ENCODE data around the gene CST7. TPM values are rescaled to one million over a fixed set of nuclear protein-coding genes. Genes with fewer than 3 reads are reported as not detected.

CST7 gene
- total RNA-seq, 4 donors from 2014 or later: 0.97 to 4.1 (median 2.7) TPM; not detected in 1

DNA sequence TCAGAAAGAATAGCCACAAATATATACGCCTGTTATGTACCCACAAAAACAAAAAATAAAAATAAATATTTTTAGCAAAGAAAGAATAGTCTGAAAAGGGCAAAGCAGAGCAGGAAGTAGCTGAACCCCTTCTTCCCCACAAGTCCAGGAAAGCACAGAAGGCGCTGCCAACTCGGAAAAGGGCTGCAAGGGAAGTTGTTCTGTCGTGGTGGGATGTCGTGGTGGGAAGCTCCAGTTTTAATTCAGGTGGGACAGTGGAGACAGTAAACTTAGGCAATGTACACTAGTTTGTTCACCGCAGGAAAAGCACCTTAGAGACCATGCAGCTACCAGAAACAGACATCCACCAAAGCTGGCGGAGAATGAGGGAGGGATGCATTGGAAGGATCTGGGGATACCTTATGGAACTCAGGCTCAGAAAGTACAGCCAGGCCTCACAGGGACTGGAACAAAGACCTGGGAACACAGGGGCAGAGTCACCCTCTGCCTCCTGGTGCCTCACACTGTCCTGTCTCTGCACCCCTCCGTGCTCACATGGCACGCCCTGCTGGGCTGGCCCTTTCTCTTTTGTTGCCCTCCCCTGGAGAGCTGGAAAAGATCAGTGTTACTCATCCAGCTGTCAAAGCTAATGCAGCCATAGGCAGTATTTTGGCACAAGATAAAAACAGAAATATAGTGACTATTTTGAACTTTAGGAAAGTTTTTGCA lies 46.8 kb downstream of the CST7 start:
- Histone ChIP-seq H3K4me1 (peaks cover 86% of the 10 kb centered on the region), H3K4me3 (no peak overlapping the region), H3K9me3 (no peaks in the 10 kb centered on the region), H3K27ac (no peak overlapping the region), H3K27me3 (no peaks in the 10 kb centered on the region), H3K36me3 (no peaks in the 10 kb centered on the region)
- 74% methylated on average over 7 of the region's 9 CpGs for WGBS
- DNase-seq (ENCODE audit: low spot score in 2 of 2): peak; percentile 40 to 53
- TF ChIP-seq, protein P1, sequence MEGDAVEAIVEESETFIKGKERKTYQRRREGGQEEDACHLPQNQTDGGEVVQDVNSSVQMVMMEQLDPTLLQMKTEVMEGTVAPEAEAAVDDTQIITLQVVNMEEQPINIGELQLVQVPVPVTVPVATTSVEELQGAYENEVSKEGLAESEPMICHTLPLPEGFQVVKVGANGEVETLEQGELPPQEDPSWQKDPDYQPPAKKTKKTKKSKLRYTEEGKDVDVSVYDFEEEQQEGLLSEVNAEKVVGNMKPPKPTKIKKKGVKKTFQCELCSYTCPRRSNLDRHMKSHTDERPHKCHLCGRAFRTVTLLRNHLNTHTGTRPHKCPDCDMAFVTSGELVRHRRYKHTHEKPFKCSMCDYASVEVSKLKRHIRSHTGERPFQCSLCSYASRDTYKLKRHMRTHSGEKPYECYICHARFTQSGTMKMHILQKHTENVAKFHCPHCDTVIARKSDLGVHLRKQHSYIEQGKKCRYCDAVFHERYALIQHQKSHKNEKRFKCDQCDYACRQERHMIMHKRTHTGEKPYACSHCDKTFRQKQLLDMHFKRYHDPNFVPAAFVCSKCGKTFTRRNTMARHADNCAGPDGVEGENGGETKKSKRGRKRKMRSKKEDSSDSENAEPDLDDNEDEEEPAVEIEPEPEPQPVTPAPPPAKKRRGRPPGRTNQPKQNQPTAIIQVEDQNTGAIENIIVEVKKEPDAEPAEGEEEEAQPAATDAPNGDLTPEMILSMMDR (IDR thresholded peaks at IDR 0.05): no peak
- TF ChIP-seq EP300 (IDR thresholded peaks at IDR 0.05): no peak
- TF ChIP-seq POLR2AphosphoS5 (IDR thresholded peaks at IDR 0.05): no peak
- TF ChIP-seq POLR2A (IDR thresholded peaks at IDR 0.05): no peak

DNA sequence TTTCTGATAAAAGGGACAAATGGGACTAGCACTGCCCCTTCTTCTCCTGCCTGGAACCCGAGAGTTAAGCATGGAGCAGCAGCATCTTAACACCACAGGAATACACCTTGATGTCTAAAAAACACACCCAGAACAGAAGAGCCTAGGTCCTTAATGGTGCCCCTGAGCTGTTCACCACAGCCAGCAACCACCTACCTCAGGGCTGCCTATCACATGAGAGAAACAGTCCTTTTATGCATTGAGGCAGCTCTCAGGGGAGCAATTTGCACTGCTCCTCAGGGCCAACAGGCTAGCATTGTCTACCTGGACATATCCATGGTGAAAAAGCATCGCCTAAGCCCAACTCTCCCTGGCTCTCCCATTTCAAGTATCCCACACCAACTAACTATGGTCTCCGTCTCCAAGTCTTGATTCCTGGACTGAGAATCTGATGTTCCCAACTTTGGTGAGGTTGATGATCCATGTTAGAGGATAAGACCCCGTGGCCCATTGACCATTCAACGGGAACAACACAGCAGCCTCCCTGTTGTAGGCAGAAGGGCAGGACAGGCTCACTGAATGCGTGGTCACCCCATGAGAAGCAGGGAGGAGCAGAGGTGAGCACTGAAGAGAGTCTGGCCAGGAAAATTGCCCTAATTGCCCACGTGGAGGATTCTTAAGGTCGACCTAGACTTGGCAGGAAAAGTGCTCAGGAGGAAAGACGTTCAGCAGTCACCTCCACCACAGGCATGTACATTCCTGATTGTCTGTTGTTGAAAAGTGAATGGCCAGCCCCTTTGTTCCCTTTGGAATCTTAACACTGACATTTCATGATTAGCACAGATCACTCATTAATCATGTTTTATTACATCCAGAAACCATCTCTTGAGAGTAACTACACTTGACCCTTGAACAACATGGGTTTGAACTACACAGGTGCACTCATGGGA lies 47.6 kb downstream of the CST7 start:
- H3K27me3 ChIP-seq: no peaks in the 10 kb centered on the region
- 69% methylated on average over 9 of the region's 9 CpGs for WGBS
- H3K9me3 ChIP-seq: no peaks in the 10 kb centered on the region
- H3K27ac ChIP-seq: no peak overlapping the region
- no peak overlapping the region for H3K4me3 ChIP-seq
- no peaks in the 10 kb centered on the region for H3K36me3 ChIP-seq
- TF ChIP-seq, protein P1 (IDR thresholded peaks at IDR 0.05): no peak
- TF ChIP-seq POLR2A (IDR thresholded peaks at IDR 0.05) (no peak), POLR2AphosphoS5 (IDR thresholded peaks at IDR 0.05) (no peak), EP300 (IDR thresholded peaks at IDR 0.05) (no peak)
- peaks cover 79% of the 10 kb centered on the region for H3K4me1 ChIP-seq
- peak in 1 of 2 donors; percentile 34 for DNase-seq (ENCODE audit: low spot score in 2 of 2)

DNA sequence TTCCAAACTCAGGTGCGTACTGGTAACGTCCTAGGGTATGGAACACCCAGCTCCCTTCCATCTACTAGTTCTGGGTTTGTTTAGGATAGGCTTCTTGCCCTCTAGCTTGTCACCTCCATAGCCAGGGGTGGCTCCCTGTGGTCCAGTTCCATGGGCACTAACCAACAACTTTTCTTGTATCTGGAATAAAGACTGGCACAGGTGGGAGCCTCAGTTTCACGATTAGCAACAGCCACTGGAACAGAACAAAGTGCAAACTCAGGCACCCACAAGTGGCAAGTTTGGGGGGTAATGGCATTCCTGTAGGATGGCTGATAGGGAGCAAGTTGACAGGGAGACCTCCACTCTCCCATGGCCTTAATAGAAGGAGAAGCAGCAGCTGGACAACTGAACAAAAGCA lies 49.1 kb downstream of the CST7 start:
- DNase-seq (ENCODE audit: low spot score in 2 of 2): peak in 1 of 2 donors; percentile 26

DNA sequence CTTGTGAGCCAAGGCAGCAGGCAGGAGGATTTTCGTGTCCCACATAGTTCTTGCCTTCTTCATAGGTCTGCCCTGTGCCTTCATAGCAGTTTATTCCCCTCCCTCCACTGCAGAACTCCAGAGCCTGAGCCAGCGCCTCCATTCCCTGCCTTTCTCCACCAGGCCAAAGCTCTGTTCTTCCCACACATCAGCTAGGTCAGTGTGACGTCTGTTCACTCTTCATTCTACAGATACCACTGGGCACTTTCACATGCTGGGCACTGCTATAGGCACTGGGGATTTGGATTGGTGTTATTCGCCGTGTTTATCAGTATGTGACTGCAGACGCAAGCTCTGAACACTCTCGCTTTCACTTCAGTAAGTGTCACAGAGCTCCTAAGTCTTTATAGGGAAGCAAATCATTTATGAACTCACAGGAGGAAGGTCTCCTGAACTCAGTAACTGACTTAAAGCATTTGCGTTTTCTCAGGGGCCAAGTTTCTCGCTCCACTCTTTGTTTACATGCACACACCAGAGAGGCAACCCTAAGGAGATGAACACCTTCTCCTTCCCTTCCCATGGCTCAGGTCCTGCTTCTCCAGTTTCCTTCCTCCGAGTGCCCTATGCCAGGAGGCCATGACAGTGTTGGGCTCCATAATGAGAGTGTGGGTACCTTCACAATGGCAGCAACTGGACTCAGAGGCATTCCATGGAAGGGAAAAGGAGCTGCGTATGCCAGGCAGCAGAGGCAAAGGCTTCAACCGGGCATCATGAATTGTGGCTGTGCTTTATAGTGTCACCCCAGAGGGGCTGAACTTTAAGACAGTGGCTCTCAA lies 49.8 kb downstream of the CST7 start:
- H3K4me1 ChIP-seq: peaks cover 64% of the 10 kb centered on the region
- H3K27me3 ChIP-seq: no peaks in the 10 kb centered on the region
- H3K9me3 ChIP-seq: no peaks in the 10 kb centered on the region
- no peaks in the 10 kb centered on the region for H3K36me3 ChIP-seq
- no peak overlapping the region for H3K27ac ChIP-seq
- WGBS: 78% methylated on average over 12 of the region's 12 CpGs
- H3K4me3 ChIP-seq: no peak overlapping the region
- TF ChIP-seq POLR2A (IDR thresholded peaks at IDR 0.05) (no peak), POLR2AphosphoS5 (IDR thresholded peaks at IDR 0.05) (no peak), EP300 (IDR thresholded peaks at IDR 0.05) (no peak)
- TF ChIP-seq, protein P1 (IDR thresholded peaks at IDR 0.05): no peak
- peak in 1 of 2 donors; percentile 60 for DNase-seq (ENCODE audit: low spot score in 2 of 2)

More for the DNA sequence above, 49.1 kb downstream of the CST7 start:
- Histone ChIP-seq H3K27ac (no peak overlapping the region), H3K4me3 (no peak overlapping the region), H3K4me1 (peaks cover 72% of the 10 kb centered on the region), H3K27me3 (no peaks in the 10 kb centered on the region), H3K36me3 (no peaks in the 10 kb centered on the region), H3K9me3 (no peaks in the 10 kb centered on the region)
- no peak for TF ChIP-seq POLR2A (IDR thresholded peaks at IDR 0.05)
- TF ChIP-seq EP300 (IDR thresholded peaks at IDR 0.05): no peak
- TF ChIP-seq, protein P1 (IDR thresholded peaks at IDR 0.05): no peak
- no peak for TF ChIP-seq POLR2AphosphoS5 (IDR thresholded peaks at IDR 0.05)
- 51% methylated on average over 3 of the region's 3 CpGs for WGBS

All from suprapubic skin (tissue), 4 donors.